IMR-90 (cell line): ENCODE results near the gene TRPM7. TPM values are rescaled to one million over a fixed set of nuclear protein-coding genes. Genes with fewer than 3 reads are reported as not detected.

Experiments used
- ATAC-seq: fragments of 200-7000 bp; cut with Tn5 transposase; 2 replicates; pipeline ENCODE4 v1.9.1; 2020; ENCODE audit warnings: low read depth, mild to moderate bottlenecking, moderate library complexity
- BruUV-seq: library from RNA; stranded (reverse); fragments of 400-500 nt; replicated peaks from 2 replicates; lab custom pipeline; 2021; lab: Mats Ljungman, UMichigan
- CTCF ChIA-PET: fragments of 300-600 bp; formaldehyde crosslinking; extraction: SDS; loops from one replicate; lab custom pipeline; 2021; ENCODE audit warnings: antibody characterized with exemption; lab: Yijun Ruan, JAX
- POLR2A ChIA-PET: fragments of 300-600 bp; sonication (Branson Sonifier 250); formaldehyde crosslinking; loops from one replicate; lab custom pipeline; 2022; ENCODE audit warnings: antibody characterized with exemption; ENCODE audit not compliant: unreplicated experiment; lab: Charles Lee
- DNase-seq: peaks from one replicate; pipeline ENCODE4 v3.0.0; 2013
- H2AFZ ChIP-seq: replicated peaks from 2 replicates; pipeline ENCODE3; 2013; ENCODE audit warnings: low read length, mild to moderate bottlenecking; ENCODE audit not compliant: poor library complexity
- H2AK5ac ChIP-seq: 2 replicates; pipeline ENCODE4 v1.6.1; 2013; ENCODE audit warnings: low read depth, low read length, inconsistent platforms
- H2AK9ac ChIP-seq: replicated peaks from 2 replicates; pipeline ENCODE3; 2013; ENCODE audit warnings: mild to moderate bottlenecking, low read depth, low read length, moderate library complexity; ENCODE audit not compliant: poor library complexity
- H2BK120ac ChIP-seq: 2 replicates; pipeline ENCODE4 v1.6.1; 2013; ENCODE audit warnings: low read depth, low read length, inconsistent platforms
- H2BK15ac ChIP-seq: 3 replicates; pipeline ENCODE4 v1.6.1; 2013; ENCODE audit warnings: low read depth, low read length, inconsistent platforms
- H2BK20ac ChIP-seq: 2 replicates; pipeline ENCODE4 v1.6.1; 2013; ENCODE audit warnings: low read depth, mild to moderate bottlenecking, inconsistent platforms, low read length, moderate library complexity
- H2BK5ac ChIP-seq: 2 replicates; pipeline ENCODE4 v1.6.1; 2013; ENCODE audit warnings: mild to moderate bottlenecking, low read depth, low read length, inconsistent platforms; ENCODE audit not compliant: poor library complexity, severe bottlenecking
- H3K14ac ChIP-seq: replicated peaks from 2 replicates; pipeline ENCODE4 v1.6.1; 2013; ENCODE audit warnings: low read depth, low read length, inconsistent platforms
- H3K18ac ChIP-seq: 2 replicates; pipeline ENCODE4 v1.6.1; 2013; ENCODE audit warnings: low read depth, low read length, control low read depth
- H3K23ac ChIP-seq: 2 replicates; pipeline ENCODE4 v1.6.1; 2013; ENCODE audit warnings: low read depth, low read length, inconsistent platforms
- H3K27ac ChIP-seq: 2 replicates; pipeline ENCODE4 v1.5.1; 2013; ENCODE audit warnings: mild to moderate bottlenecking, control low read depth, low read length; ENCODE audit not compliant: insufficient read depth
- H3K27me3 ChIP-seq: 2 replicates; pipeline ENCODE4 v1.6.1; 2013; ENCODE audit warnings: low read length; ENCODE audit not compliant: control insufficient read depth, insufficient read depth
- H3K36me3 ChIP-seq: 2 replicates; pipeline ENCODE4 v1.6.1; 2013; ENCODE audit warnings: low read length, mixed read lengths; ENCODE audit not compliant: control insufficient read depth, insufficient read depth
- H3K4ac ChIP-seq: 2 replicates; pipeline ENCODE4 v1.6.1; 2013; ENCODE audit warnings: low read depth, low read length, inconsistent platforms
- H3K4me1 ChIP-seq: 2 replicates; pipeline ENCODE4 v1.6.1; 2013; ENCODE audit warnings: low read length, mixed read lengths; ENCODE audit not compliant: control insufficient read depth, insufficient read depth
- H3K4me2 ChIP-seq: 2 replicates; pipeline ENCODE4 v1.6.1; 2013; ENCODE audit warnings: low read depth, mild to moderate bottlenecking, control low read depth, low read length, moderate library complexity
- H3K4me3 ChIP-seq: 2 replicates; pipeline ENCODE4 v1.5.1; 2013; ENCODE audit warnings: low read depth, mild to moderate bottlenecking, control low read depth, low read length, moderate library complexity; ENCODE audit not compliant: insufficient read depth
- H3K56ac ChIP-seq: 2 replicates; pipeline ENCODE4 v1.6.1; 2013; ENCODE audit warnings: low read length, inconsistent platforms; ENCODE audit not compliant: insufficient read depth; ENCODE audit errors: extremely low read depth
- H3K79me1 ChIP-seq, 2 experiments: 2 replicates each; pipeline ENCODE4 v1.6.1; 2013; ENCODE audit warnings: low read length in 2 of 2, inconsistent platforms in 1 of 2, low read depth in 1 of 2
- H3K9ac ChIP-seq: 2 replicates; pipeline ENCODE4 v1.6.1; 2013; ENCODE audit warnings: low read depth, low read length, control low read depth
- H3K9me1 ChIP-seq: 2 replicates; pipeline ENCODE4 v1.6.1; 2013; ENCODE audit warnings: low read length, inconsistent platforms; ENCODE audit not compliant: insufficient read depth
- H3K9me3 ChIP-seq: 2 replicates; pipeline ENCODE4 v1.6.1; 2013; ENCODE audit warnings: low read length; ENCODE audit not compliant: control insufficient read depth, insufficient read depth
- H4K20me1 ChIP-seq: 2 replicates; pipeline ENCODE4 v1.6.1; 2013; ENCODE audit warnings: low read length, inconsistent platforms; ENCODE audit not compliant: insufficient read depth
- H4K5ac ChIP-seq: 2 replicates; pipeline ENCODE4 v1.6.1; 2013; ENCODE audit warnings: mild to moderate bottlenecking, low read depth, low read length, control low read depth
- H4K8ac ChIP-seq, 2 experiments: 2 replicates each; pipeline ENCODE4 v1.6.1; 2013; ENCODE audit warnings: low read depth in 2 of 2, low read length in 2 of 2, control low read depth in 1 of 2, inconsistent platforms in 1 of 2
- H4K91ac ChIP-seq: 2 replicates; pipeline ENCODE4 v1.6.1; 2013; ENCODE audit warnings: low read depth, low read length, inconsistent platforms; ENCODE audit not compliant: insufficient read depth
- BHLHE40 ChIP-seq: fragments of 150-350 bp; IDR thresholded peaks from 2 replicates; pipeline ENCODE4 v1.6.1; 2016; ENCODE audit warnings: mild to moderate bottlenecking, low read depth, low read length
- CEBPB ChIP-seq: IDR thresholded peaks from 2 replicates; pipeline ENCODE4 v1.6.1; 2012; ENCODE audit warnings: low read depth, low read length, improper control_type of control experiment
- CHD1 ChIP-seq: IDR thresholded peaks from 2 replicates; pipeline ENCODE4 v1.6.1; 2012; ENCODE audit warnings: low read depth, low read length, improper control_type of control experiment
- CTCF ChIP-seq: conservative IDR thresholded peaks from 2 replicates; pipeline ENCODE4 v1.5.1; 2012; ENCODE audit warnings: mild to moderate bottlenecking, low read depth, low read length, improper control_type of control experiment
- ELK1 ChIP-seq: fragments of 150-350 bp; IDR thresholded peaks from 2 replicates; pipeline ENCODE4 v1.6.1; 2016; ENCODE audit warnings: low read depth, mild to moderate bottlenecking, low read length, moderate library complexity, borderline replicate concordance
- FOS ChIP-seq: fragments of 150-350 bp; IDR thresholded peaks from 2 replicates; pipeline ENCODE4 v1.6.1; 2016; ENCODE audit warnings: low read depth, low read length
- MAFK ChIP-seq: IDR thresholded peaks from 2 replicates; pipeline ENCODE4 v1.6.1; 2012; ENCODE audit warnings: low read depth, low read length, improper control_type of control experiment
- MAZ ChIP-seq: IDR thresholded peaks from 2 replicates; pipeline ENCODE4 v1.6.1; 2012; ENCODE audit warnings: low read depth, mild to moderate bottlenecking, low read length, improper control_type of control experiment, moderate library complexity, borderline replicate concordance
- MXI1 ChIP-seq: IDR thresholded peaks from 2 replicates; pipeline ENCODE4 v1.6.1; 2012; ENCODE audit warnings: low read depth, mild to moderate bottlenecking, low read length, moderate library complexity, borderline replicate concordance
- NFE2L2 ChIP-seq: fragments of 150-350 bp; IDR thresholded peaks from 2 replicates; pipeline ENCODE4 v1.6.1; 2016; ENCODE audit warnings: low read depth, mild to moderate bottlenecking, low read length
- POLR2A ChIP-seq: IDR thresholded peaks from 2 replicates; pipeline ENCODE4 v1.6.1; 2012; ENCODE audit warnings: mild to moderate bottlenecking, low read depth, low read length
- RAD21 ChIP-seq: IDR thresholded peaks from 2 replicates; pipeline ENCODE4 v1.6.1; 2012; ENCODE audit warnings: low read length, improper control_type of control experiment
- RCOR1 ChIP-seq: IDR thresholded peaks from 2 replicates; pipeline ENCODE4 v1.6.1; 2012; ENCODE audit warnings: mild to moderate bottlenecking, low read length, improper control_type of control experiment; ENCODE audit not compliant: insufficient replicate concordance
- RFX5 ChIP-seq: IDR thresholded peaks from 2 replicates; pipeline ENCODE4 v1.8.0; 2012; ENCODE audit warnings: low read depth, mild to moderate bottlenecking, low read length, moderate library complexity
- SMC3 ChIP-seq: fragments of 150-350 bp; IDR thresholded peaks from 2 replicates; pipeline ENCODE4 v1.6.1; 2016; ENCODE audit warnings: low read depth, mild to moderate bottlenecking, antibody characterized with exemption, low read length, moderate library complexity
- USF2 ChIP-seq: fragments of 150-350 bp; IDR thresholded peaks from 2 replicates; pipeline ENCODE4 v1.6.1; 2017; ENCODE audit warnings: mild to moderate bottlenecking, antibody characterized with exemption, low read length, low read depth
- WGBS, 2 experiments: methylation state at CpG; one replicate each; pipeline versions ENCODE4 v1.1.5 to v1.1.7; 2013; ENCODE audit warnings: missing lambda C conversion rate in 2 of 2; ENCODE audit not compliant: insufficient read length in 1 of 2; ENCODE audit errors: extremely low coverage in 2 of 2; 5-methylcytosine and 5-hydroxymethylcytosine counted together
- dilution Hi-C: fragments of 300-500 bp; cut with HindIII; formaldehyde crosslinking; loops from one replicate; pipeline ENCODE4 v1.14.3; 2018; ENCODE audit warnings: low sequenced_read_pairs; ENCODE audit not compliant: unreplicated experiment
- in situ Hi-C: fragments of 300-500 bp; cut with MboI; formaldehyde crosslinking; loops from 3 replicates; pipeline ENCODE4 v1.14.3; 2019; ENCODE audit warnings: low sequenced_read_pairs, inconsistent platforms, mixed read lengths
- intact Hi-C: fragments of 100-400 bp; cut with micrococcal nuclease; formaldehyde crosslinking; loops from 2 replicates; pipeline ENCODE4 v1.10.0; 2022
- polyA plus RNA-seq, 3 experiments: library from polyadenylated mRNA; depleted of rRNA; stranded (reverse); fragments of >200 nt; gene quantifications; 2 replicates each; pipeline ENCODE4 v1.2.3, GENCODE V29; 2012; ENCODE audit warnings: low replicate concordance in 1 of 3
- total RNA-seq: library from RNA; depleted of rRNA; stranded (reverse); fragments of >200 nt; gene quantifications from 2 replicates; pipeline ENCODE4 v1.2.3, GENCODE V29; 2012

TRPM7 gene
- total and polyA plus RNA-seq, 2 of the 4 experiments (the other 2 are of a cell fraction), result 10.6 to 27.8 TPM

GRCh38 chr15:50641318-50641717 is 45.3 kb downstream of the TRPM7 start:
- CTCF ChIA-PET, result interaction anchor here (0.7 to 1.1 kb wide), 2 partner anchors 11 to 81 kb away, joined by 3 to 4 read pairs; no protein-coding TSS in a partner anchor
- H2BK120ac ChIP-seq, result no peak overlapping the region
- no peak overlapping the region for H3K56ac ChIP-seq
- H2AK9ac ChIP-seq, result no peak overlapping the region
- H3K4me3 ChIP-seq, result no peak overlapping the region
- no peak overlapping the region for H2AK5ac ChIP-seq
- H3K18ac ChIP-seq, result no peak overlapping the region
- H2BK20ac ChIP-seq, result no peak overlapping the region
- no peak overlapping the region for H3K4me2 ChIP-seq
- dilution Hi-C loops, result no loop called here
- H3K79me1 ChIP-seq, result peaks cover 12 to 30% of the 10 kb centered on the region in 2 experiments
- H4K91ac ChIP-seq, result no peak overlapping the region
- H3K14ac ChIP-seq, result no peak overlapping the region
- POLR2A ChIA-PET, result no interaction called here
- H3K4me1 ChIP-seq, result no peaks in the 10 kb centered on the region
- in situ Hi-C loops, result no loop called here
- H4K5ac ChIP-seq, result no peak overlapping the region
- H3K9me3 ChIP-seq, result no peaks in the 10 kb centered on the region
- H3K9me1 ChIP-seq, result no peaks in the 10 kb centered on the region
- no peak overlapping the region for H2AFZ ChIP-seq
- BruUV-seq, result no TSS peak
- no peak overlapping the region for H2BK15ac ChIP-seq
- H3K4ac ChIP-seq, result no peak overlapping the region
- no peak overlapping the region for H2BK5ac ChIP-seq
- TF ChIP-seq RFX5, result no peak
- TF ChIP-seq RCOR1, result no peak
- TF ChIP-seq USF2, result no peak
- TF ChIP-seq NFE2L2, result no peak
- no peak for TF ChIP-seq SMC3
- TF ChIP-seq ELK1, result no peak
- no peak for TF ChIP-seq CHD1
- no peak for TF ChIP-seq POLR2A
- TF ChIP-seq MAFK, result no peak
- no peak for TF ChIP-seq BHLHE40
- no peak for TF ChIP-seq FOS
- no peak for TF ChIP-seq MXI1
- no peak for TF ChIP-seq MAZ
- no peak for TF ChIP-seq RAD21
- TF ChIP-seq CTCF, result no peak
- no peak for TF ChIP-seq CEBPB
- H3K27me3 ChIP-seq, result no peaks in the 10 kb centered on the region
- no peak for DNase-seq
- no peak overlapping the region for H4K8ac ChIP-seq
- no peak overlapping the region for H3K23ac ChIP-seq
- H3K27ac ChIP-seq, result no peak overlapping the region
- no peak for ATAC-seq
- no peaks in the 10 kb centered on the region for H4K20me1 ChIP-seq
- intact Hi-C loops, result no loop called here
- H3K36me3 ChIP-seq, result peaks cover 20% of the 10 kb centered on the region
- H3K9ac ChIP-seq, result no peak overlapping the region
- 50% methylated on average over 1 of the region's 2 CpGs; no CpG with 5 or more reads in 1 of the 2 experiments for WGBS, 2 experiments
